Measurements from ENCODE around the gene B4GALT6. TPM values are rescaled to one million over a fixed set of nuclear protein-coding genes. Genes with fewer than 3 reads are reported as not detected.

Gene B4GALT6
- total RNA-seq, 4 donors from 2014 or later = 1.5 to 11.8 (median 3.9) TPM

DNA sequence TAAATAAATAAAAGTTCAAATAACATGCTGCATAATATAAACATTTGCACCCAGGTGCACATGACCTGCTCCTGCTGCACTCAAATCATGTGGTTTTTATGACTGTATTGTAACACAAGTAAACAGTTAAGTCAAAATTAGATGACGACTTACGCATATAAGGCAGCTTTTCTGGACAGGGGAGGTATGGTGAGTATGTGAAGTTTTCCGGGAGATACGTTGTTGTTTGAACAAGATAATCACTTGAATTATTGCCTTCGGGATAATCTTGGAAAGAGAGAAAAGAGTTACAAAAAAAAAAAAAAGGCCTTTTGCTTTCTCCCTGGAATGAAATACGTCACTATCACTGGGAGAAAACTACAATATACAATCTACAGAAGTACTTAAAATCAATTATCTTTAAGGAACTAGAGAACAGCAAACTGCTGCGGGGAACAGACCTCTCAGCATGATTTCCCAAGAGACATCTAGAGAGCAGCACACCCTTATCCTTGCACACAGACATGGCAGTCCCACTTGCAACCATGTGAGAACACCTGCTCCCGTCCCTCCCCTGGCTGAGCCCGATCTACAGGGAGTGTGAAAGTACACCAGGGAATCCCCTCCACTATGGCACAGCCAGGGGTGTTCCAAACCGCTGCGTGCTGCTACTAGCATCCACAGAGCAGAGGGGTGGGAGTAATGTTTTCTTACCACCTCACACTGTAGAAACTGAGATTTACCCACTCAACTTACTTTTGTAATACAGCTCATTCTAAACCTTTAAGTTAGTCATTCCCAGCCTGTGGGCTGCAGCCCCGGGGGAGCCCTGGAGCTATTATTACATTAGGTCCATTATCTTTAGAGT lies 26.3 kb downstream of the B4GALT6 start:
- Histone ChIP-seq H3K36me3 (no peaks in the 10 kb centered on the region), H3K27ac (no peak overlapping the region), H3K27me3 (no peaks in the 10 kb centered on the region), H3K4me3 (no peak overlapping the region), H3K4me1 (no peaks in the 10 kb centered on the region), H3K9me3 (no peaks in the 10 kb centered on the region)
- DNase-seq = no peak
- intact Hi-C loops (cut with DNase I; ENCODE audit: low total_unique reads) = no loop called here
- no peak for TF ChIP-seq CTCF (IDR thresholded peaks at IDR 0.05)
- no peak for TF ChIP-seq POLR2A (IDR thresholded peaks at IDR 0.05)

DNA sequence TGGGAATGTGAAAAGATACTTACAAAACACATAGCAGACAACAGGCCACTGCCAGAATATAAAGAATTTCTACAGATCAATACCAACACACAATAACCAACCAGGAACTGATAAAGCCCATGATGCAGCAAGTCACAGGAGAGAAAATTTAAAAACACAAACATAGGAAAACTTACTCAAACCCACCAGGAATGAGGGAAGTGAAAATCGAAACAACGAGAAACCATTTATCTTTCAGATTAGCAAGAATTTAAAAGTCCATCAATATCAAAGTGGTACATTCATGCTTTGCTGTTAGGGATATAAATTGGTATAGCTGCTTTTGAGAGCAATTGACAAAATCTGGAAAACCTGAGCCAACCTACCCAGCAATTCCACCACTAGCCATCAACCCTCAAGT lies 27.6 kb downstream of the B4GALT6 start:
- H3K27ac ChIP-seq = no peak overlapping the region
- DNase-seq = no peak
- TF ChIP-seq CTCF (IDR thresholded peaks at IDR 0.05) (no peak), POLR2A (IDR thresholded peaks at IDR 0.05) (no peak)
- H3K4me3 ChIP-seq = no peak overlapping the region
- H3K4me1 ChIP-seq = no peaks in the 10 kb centered on the region
- intact Hi-C loops (cut with DNase I; ENCODE audit: low total_unique reads) = no loop called here
- H3K36me3 ChIP-seq = no peaks in the 10 kb centered on the region
- H3K27me3 ChIP-seq = no peaks in the 10 kb centered on the region
- H3K9me3 ChIP-seq = no peaks in the 10 kb centered on the region

GRCh38 chr18:31655354-31655753 lies 29.0 kb downstream of the B4GALT6 start:
- no peak overlapping the region for H3K27ac ChIP-seq
- no peaks in the 10 kb centered on the region for H3K36me3 ChIP-seq
- no peaks in the 10 kb centered on the region for H3K27me3 ChIP-seq
- no peak overlapping the region for H3K4me3 ChIP-seq
- no peaks in the 10 kb centered on the region for H3K4me1 ChIP-seq
- no peak for DNase-seq
- no peaks in the 10 kb centered on the region for H3K9me3 ChIP-seq
- intact Hi-C loops (cut with DNase I; ENCODE audit: low total_unique reads) = no loop called here
- no peak for TF ChIP-seq CTCF (IDR thresholded peaks at IDR 0.05)
- no peak for TF ChIP-seq POLR2A (IDR thresholded peaks at IDR 0.05)

DNA sequence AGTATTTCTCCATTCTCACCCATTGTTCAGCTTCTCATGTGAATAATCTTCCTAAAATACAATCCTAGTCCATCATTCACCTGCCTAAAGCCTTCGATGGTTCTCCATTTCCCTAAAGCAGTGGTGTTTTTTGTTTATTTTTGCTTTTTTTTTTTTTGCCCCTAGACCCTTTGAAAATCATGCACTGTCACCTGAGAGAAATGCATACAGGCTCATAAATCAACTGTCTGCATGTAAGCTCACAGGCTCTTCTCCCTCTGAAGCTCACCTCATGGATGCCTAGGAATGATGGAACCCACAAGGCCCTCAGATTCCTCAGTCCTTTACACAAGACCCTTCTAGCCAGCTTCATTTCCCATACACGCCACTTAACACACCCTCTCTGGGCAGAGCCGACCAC lies 31.5 kb downstream of the B4GALT6 start:
- TF ChIP-seq CTCF (IDR thresholded peaks at IDR 0.05) (no peak), POLR2A (IDR thresholded peaks at IDR 0.05) (no peak)
- no peak for DNase-seq
- intact Hi-C loops (cut with DNase I; ENCODE audit: low total_unique reads) = no loop called here

GRCh38 chr18:31652357-31652756 lies 32.0 kb downstream of the B4GALT6 start:
- Histone ChIP-seq H3K27me3 (no peaks in the 10 kb centered on the region), H3K27ac (no peak overlapping the region), H3K9me3 (no peaks in the 10 kb centered on the region), H3K4me1 (no peaks in the 10 kb centered on the region), H3K4me3 (no peak overlapping the region), H3K36me3 (no peaks in the 10 kb centered on the region)
- TF ChIP-seq CTCF (IDR thresholded peaks at IDR 0.05) (no peak), POLR2A (IDR thresholded peaks at IDR 0.05) (no peak)
- DNase-seq = no peak
- intact Hi-C loops (cut with DNase I; ENCODE audit: low total_unique reads) = no loop called here

More for the DNA sequence above, 31.5 kb downstream of the B4GALT6 start:
- Histone ChIP-seq H3K27me3 (no peaks in the 10 kb centered on the region), H3K9me3 (no peaks in the 10 kb centered on the region), H3K36me3 (no peaks in the 10 kb centered on the region), H3K4me1 (no peaks in the 10 kb centered on the region), H3K4me3 (no peak overlapping the region), H3K27ac (no peak overlapping the region)

Measured in uterus (tissue), 4 donors.